HG03342 (cell line): ENCODE measurements around the gene PTPN1.
"Not testable (repeated sequence)": the region's sequence is repeated elsewhere in the genome, so short reads cannot be mapped to it uniquely, and the experiment has no call there.

Experiments used
- ATAC-seq: cut with Tn5 transposase; IDR thresholded peaks from one replicate; pipeline ENCODE4 v1.9.1; 2021; ENCODE audit warnings: mild to moderate bottlenecking, moderate library complexity; ENCODE audit not compliant: unreplicated experiment

PTPN1 gene

GRCh38 chr20:50587291-50587961, 77.2 kb downstream of the PTPN1 start:
- no peak for ATAC-seq

- no peak for ATAC-seq
Observed at GRCh38 chr20:50588034-50588736, 78.0 kb downstream of the PTPN1 start.

DNA sequence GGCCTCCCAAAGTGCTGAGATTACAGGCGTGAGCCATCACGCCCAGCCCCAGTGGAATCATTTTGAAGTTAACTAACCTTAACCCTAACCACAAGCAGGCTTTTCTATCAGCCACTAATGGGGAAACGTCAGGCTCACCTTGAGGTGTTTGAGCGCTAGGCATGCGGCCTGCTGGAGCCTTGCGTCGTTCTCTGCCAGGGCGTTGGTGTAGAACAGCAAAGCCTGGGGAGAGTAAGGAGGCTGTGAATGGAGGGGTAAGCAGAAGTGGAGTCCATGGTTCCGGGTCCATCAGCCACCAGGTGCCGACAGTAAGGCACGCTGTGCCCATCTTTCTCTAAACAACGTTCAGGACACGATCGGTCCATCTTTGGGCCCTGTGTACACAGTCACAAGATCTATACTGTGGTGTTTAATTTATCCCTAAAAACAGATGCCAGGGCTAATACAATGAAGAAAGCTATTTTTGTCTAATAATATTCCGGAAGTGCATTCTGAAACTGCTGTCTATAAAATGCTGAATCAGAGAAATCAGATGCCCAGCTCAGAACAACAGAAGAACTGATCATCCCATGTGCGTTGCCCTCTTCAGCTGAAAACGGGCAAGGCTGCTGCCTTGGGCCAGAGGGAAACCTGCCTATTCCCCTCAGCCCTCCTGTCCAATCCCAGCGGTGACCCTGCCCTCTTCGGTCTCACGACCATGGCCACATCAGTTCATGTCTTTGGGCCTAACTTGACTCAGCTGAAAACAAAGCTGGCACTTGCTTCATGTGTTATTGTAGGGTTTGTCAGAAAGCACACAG, 79.6 kb downstream of the PTPN1 start:
- no peak for ATAC-seq

- no peak for ATAC-seq
Observed at GRCh38 chr20:50590348-50590664, 80.1 kb downstream of the PTPN1 start.

GRCh38 chr20:50591233-50591852, 81.2 kb downstream of the PTPN1 start:
- ATAC-seq, result no peak

DNA sequence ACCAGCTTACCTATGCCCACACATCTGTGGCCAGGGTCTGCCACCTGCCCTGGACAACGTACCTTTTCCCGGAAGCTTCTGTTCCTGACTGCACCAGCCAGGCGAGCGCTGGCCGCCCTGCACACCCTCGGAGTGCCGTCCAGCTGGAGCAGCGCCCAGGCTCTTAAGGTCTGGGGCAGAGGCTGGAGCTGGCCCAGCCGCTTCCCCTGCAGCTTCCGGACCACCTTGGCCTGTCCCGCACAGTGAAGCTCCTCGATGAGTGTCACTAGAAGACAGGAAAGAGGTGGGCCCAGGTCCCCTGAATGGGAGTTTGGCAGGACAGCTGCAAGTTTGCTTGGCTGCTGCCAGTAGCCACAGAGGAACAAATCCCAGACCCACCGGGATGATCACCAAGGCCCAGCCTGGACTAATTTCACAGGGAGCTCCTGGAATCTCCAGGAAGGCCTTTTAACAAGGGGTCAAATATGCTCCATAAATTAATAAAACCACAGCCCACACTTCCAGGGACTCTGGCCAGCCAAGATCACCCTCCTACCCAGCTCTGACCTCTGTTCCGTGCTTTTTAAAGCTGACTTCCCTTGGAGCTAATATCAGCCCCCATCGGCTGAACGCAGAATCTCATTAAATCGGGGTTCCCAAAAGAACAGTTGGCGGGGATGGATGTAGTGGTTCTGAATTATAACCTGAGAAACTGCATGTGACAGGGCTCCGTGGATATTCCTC, 82.3 kb downstream of the PTPN1 start:
- no peak for ATAC-seq

- no peak for ATAC-seq
Observed at GRCh38 chr20:50593005-50593335, 82.8 kb downstream of the PTPN1 start.

DNA sequence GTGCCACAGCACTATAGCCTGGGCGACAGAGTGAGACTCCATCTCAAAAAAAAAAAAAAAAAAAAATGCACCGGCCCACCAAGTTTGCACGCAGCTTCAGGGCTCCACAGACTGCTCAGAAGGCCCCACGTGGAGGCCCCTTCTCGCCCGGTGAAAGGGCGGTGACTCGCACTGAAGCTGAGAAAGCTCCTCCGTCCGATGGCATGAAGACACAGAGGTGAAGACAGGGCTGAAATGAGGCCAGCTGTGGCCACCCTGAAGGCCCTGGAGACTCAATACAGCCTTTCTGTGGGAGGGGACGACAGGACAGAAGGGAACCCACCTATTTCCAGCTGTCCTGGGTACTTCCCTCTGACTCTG, 84.0 kb downstream of the PTPN1 start:
- ATAC-seq, result no peak

DNA sequence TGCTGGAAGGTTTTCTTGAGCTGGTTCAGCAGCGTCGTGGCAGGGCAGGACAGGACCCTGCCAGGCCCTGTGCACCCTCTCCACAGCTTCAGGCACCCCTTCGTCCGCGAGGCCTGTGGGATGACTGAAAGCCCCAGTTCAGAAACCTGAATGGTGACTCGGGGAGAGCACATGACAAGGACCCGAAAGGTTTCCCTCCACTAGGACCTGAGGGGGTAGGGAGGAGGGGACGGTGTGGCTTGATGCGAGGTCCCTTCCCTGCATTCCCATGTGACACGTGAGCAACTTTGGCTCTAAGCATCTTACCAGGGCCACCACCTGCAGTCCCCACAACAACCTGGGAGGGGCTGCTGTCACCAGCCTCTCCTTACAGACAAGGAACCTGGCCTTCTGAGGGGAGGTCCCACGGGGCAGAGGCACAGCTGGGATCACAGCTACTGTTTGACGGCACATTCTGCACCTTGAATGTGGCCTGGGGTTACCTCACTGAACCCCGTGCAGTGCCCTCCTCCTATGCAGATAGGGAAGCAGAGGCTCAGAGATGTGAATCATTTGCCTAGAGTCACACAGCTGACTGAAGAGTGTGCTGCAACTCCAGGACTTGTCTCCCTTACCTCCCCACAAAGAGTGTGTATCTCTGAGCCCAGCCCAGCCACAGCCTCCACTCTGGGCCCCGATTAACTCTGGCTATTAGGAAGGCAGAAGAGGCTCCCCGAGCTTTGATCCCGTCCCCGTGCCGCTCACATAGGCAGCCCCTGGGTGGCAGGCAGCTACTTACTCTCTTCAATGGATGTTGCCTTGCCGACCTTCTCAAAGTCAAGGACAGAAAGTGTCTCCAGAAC, 84.6 kb downstream of the PTPN1 start:
- ATAC-seq, result no peak

- no peak for ATAC-seq
Observed at GRCh38 chr20:50595433-50595895, 85.3 kb downstream of the PTPN1 start.

- no peak for ATAC-seq
Observed at GRCh38 chr20:50595988-50596693, 86.0 kb downstream of the PTPN1 start.

- ATAC-seq, result no peak
Observed at GRCh38 chr20:50596694-50597021, 86.5 kb downstream of the PTPN1 start.

DNA sequence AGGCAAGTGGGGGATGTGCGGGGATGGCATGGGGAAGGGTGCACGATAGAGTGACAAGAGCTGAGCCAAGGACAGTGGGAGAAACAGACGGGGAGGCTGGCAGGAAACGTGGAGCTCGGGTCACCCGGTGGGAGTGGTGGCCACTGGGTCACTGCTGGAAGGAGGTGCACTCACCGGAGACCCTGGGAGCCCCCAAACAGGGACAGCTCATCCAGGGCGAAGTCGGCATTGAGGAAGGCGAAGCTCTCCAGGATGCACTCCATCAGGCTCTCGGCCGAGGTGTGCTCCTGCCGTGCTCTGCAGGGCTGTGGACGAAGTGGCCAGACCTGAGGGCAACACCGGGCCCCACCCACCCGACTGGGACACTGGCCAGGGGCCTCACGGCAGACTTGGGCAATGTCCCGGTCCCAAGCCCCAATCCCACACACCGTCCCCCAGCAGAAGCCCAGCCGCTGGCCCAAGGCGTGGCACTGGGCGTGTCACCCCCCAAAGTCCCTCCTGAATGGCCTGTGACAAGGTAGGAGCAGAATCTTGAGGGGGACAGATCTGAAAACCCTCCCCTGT, 87.3 kb downstream of the PTPN1 start:
- ATAC-seq, result no peak

- no peak for ATAC-seq
Observed at GRCh38 chr20:50598074-50598473, 87.9 kb downstream of the PTPN1 start.

GRCh38 chr20:50598768-50599167, 88.6 kb downstream of the PTPN1 start:
- not testable (repeated sequence) for ATAC-seq

DNA sequence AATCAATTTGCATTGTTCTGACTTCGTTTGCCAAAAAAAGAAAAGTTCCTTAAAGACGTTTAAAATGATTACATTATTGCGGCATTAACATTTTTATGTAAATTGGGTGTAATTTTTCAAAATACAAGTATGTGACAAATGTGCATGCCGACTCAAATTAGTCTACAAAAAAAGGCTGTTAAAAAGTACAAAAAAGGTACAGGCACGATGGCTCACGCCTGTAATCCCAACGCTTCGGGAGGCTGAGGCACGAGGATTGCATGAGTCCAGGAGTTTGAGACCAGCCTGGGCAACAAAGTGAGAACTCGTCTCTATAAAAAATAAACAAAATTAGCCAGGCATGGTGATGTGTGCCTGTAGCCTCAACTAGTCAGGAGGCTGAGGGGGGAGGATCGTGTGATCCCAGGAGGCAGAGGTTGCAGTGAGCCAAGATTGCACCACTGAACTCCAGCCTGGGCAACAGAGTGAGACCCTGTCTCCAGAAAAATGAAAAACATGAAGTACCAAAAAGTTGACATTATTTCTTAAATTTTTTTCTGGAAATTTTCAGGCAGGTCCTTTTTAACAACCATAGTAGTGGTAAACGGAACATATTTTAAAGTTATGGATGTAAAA, 90.2 kb downstream of the PTPN1 start:
- ATAC-seq, result no peak

- ATAC-seq, result no peak
Observed at GRCh38 chr20:50601511-50602431, 91.6 kb downstream of the PTPN1 start.
